Activated naive CD4-positive, alpha-beta T cell treated with anti-CD3 and anti-CD28 coated beads, Interleukin-2, amount 50 U/mL, for 24 hours (primary cell): Measurements from ENCODE around the gene ITCH.

Experiments used
- H3K27ac Mint-ChIP-seq: one replicate; pipeline ENCODE4 v1.8.0; 2021; ENCODE audit warnings: mild to moderate bottlenecking, mixed read lengths
- H3K27me3 Mint-ChIP-seq: one replicate; pipeline ENCODE4 v1.8.0; 2021; ENCODE audit warnings: mixed read lengths
- H3K36me3 Mint-ChIP-seq: one replicate; pipeline ENCODE4 v1.8.0; 2021; ENCODE audit warnings: mixed read lengths
- H3K4me1 Mint-ChIP-seq: one replicate; pipeline ENCODE4 v1.8.0; 2021; ENCODE audit warnings: mixed read lengths
- H3K4me3 Mint-ChIP-seq: one replicate; pipeline ENCODE4 v1.8.0; 2021; ENCODE audit warnings: mild to moderate bottlenecking, mixed read lengths
- H3K9me3 Mint-ChIP-seq: one replicate; pipeline ENCODE4 v1.8.0; 2021; ENCODE audit warnings: mixed read lengths

The ITCH gene

GRCh38 chr20:34528921-34529297 lies 165.8 kb downstream of the ITCH start:
- H3K27me3 Mint-ChIP-seq: no peaks in the 10 kb centered on the region
- H3K36me3 Mint-ChIP-seq: peaks cover 2% of the 10 kb centered on the region
- H3K9me3 Mint-ChIP-seq: no peaks in the 10 kb centered on the region
- H3K4me1 Mint-ChIP-seq: peaks cover 17% of the 10 kb centered on the region
- H3K27ac Mint-ChIP-seq: no peak overlapping the region
- no peak overlapping the region for H3K4me3 Mint-ChIP-seq

GRCh38 chr20:34529742-34530141 lies 166.7 kb downstream of the ITCH start:
- Mint-ChIP-seq H3K9me3 (no peaks in the 10 kb centered on the region), H3K4me1 (peaks cover 9% of the 10 kb centered on the region), H3K27ac (peak overlapping the region; percentile 4), H3K27me3 (no peaks in the 10 kb centered on the region), H3K36me3 (peaks cover 2% of the 10 kb centered on the region), H3K4me3 (no peak overlapping the region)

GRCh38 chr20:34530342-34530741 lies 167.3 kb downstream of the ITCH start:
- Mint-ChIP-seq H3K36me3 (peaks cover 5% of the 10 kb centered on the region), H3K27ac (no peak overlapping the region), H3K27me3 (no peaks in the 10 kb centered on the region), H3K9me3 (no peaks in the 10 kb centered on the region), H3K4me1 (peaks cover 6% of the 10 kb centered on the region), H3K4me3 (no peak overlapping the region)

- Mint-ChIP-seq H3K27me3 (no peaks in the 10 kb centered on the region), H3K9me3 (no peaks in the 10 kb centered on the region), H3K27ac (peak overlapping the region; percentile 53), H3K4me3 (no peak overlapping the region), H3K4me1 (peaks cover 4% of the 10 kb centered on the region), H3K36me3 (peaks cover 6% of the 10 kb centered on the region)
Observed at GRCh38 chr20:34531608-34532265, 168.7 kb downstream of the ITCH start.

- Mint-ChIP-seq H3K9me3 (no peaks in the 10 kb centered on the region), H3K27me3 (no peaks in the 10 kb centered on the region), H3K27ac (no peak overlapping the region), H3K4me3 (no peak overlapping the region), H3K36me3 (peaks cover 9% of the 10 kb centered on the region), H3K4me1 (peaks cover 4% of the 10 kb centered on the region)
Observed at GRCh38 chr20:34532320-34532719, 169.2 kb downstream of the ITCH start.

- H3K27ac Mint-ChIP-seq: no peak overlapping the region
- peaks cover 9% of the 10 kb centered on the region for H3K36me3 Mint-ChIP-seq
- H3K9me3 Mint-ChIP-seq: no peaks in the 10 kb centered on the region
- H3K4me3 Mint-ChIP-seq: no peak overlapping the region
- no peaks in the 10 kb centered on the region for H3K27me3 Mint-ChIP-seq
- peaks cover 4% of the 10 kb centered on the region for H3K4me1 Mint-ChIP-seq
Observed at GRCh38 chr20:34532756-34533155, 169.7 kb downstream of the ITCH start.

- Mint-ChIP-seq H3K4me1 (peaks cover 9% of the 10 kb centered on the region), H3K9me3 (no peaks in the 10 kb centered on the region), H3K4me3 (no peak overlapping the region), H3K27ac (no peak overlapping the region), H3K36me3 (peaks cover 9% of the 10 kb centered on the region), H3K27me3 (no peaks in the 10 kb centered on the region)
Observed at GRCh38 chr20:34534391-34535165, 171.5 kb downstream of the ITCH start.

GRCh38 chr20:34535301-34535840 lies 172.3 kb downstream of the ITCH start:
- no peak overlapping the region for H3K4me3 Mint-ChIP-seq
- H3K27me3 Mint-ChIP-seq: no peaks in the 10 kb centered on the region
- H3K9me3 Mint-ChIP-seq: no peaks in the 10 kb centered on the region
- peaks cover 10% of the 10 kb centered on the region for H3K4me1 Mint-ChIP-seq
- peaks cover 9% of the 10 kb centered on the region for H3K36me3 Mint-ChIP-seq
- H3K27ac Mint-ChIP-seq: no peak overlapping the region

GRCh38 chr20:34535857-34536256 lies 172.8 kb downstream of the ITCH start:
- no peak overlapping the region for H3K27ac Mint-ChIP-seq
- peaks cover 9% of the 10 kb centered on the region for H3K36me3 Mint-ChIP-seq
- no peaks in the 10 kb centered on the region for H3K27me3 Mint-ChIP-seq
- peaks cover 15% of the 10 kb centered on the region for H3K4me1 Mint-ChIP-seq
- H3K4me3 Mint-ChIP-seq: no peak overlapping the region
- no peaks in the 10 kb centered on the region for H3K9me3 Mint-ChIP-seq

GRCh38 chr20:34536798-34537394 lies 173.8 kb downstream of the ITCH start:
- no peak overlapping the region for H3K4me3 Mint-ChIP-seq
- peaks cover 20% of the 10 kb centered on the region for H3K4me1 Mint-ChIP-seq
- H3K27me3 Mint-ChIP-seq: no peaks in the 10 kb centered on the region
- H3K27ac Mint-ChIP-seq: no peak overlapping the region
- H3K9me3 Mint-ChIP-seq: no peaks in the 10 kb centered on the region
- peaks cover 9% of the 10 kb centered on the region for H3K36me3 Mint-ChIP-seq

GRCh38 chr20:34537651-34538050 lies 174.6 kb downstream of the ITCH start:
- Mint-ChIP-seq H3K27me3 (no peaks in the 10 kb centered on the region), H3K36me3 (peaks cover 9% of the 10 kb centered on the region), H3K4me3 (no peak overlapping the region), H3K4me1 (peaks cover 20% of the 10 kb centered on the region), H3K27ac (no peak overlapping the region), H3K9me3 (no peaks in the 10 kb centered on the region)

GRCh38 chr20:34538671-34539123 lies 175.6 kb downstream of the ITCH start:
- peaks cover 20% of the 10 kb centered on the region for H3K4me1 Mint-ChIP-seq
- no peaks in the 10 kb centered on the region for H3K9me3 Mint-ChIP-seq
- peaks cover 9% of the 10 kb centered on the region for H3K36me3 Mint-ChIP-seq
- H3K27ac Mint-ChIP-seq: no peak overlapping the region
- H3K4me3 Mint-ChIP-seq: no peak overlapping the region
- no peaks in the 10 kb centered on the region for H3K27me3 Mint-ChIP-seq

- no peaks in the 10 kb centered on the region for H3K9me3 Mint-ChIP-seq
- peaks cover 29% of the 10 kb centered on the region for H3K4me1 Mint-ChIP-seq
- no peak overlapping the region for H3K4me3 Mint-ChIP-seq
- H3K27me3 Mint-ChIP-seq: no peaks in the 10 kb centered on the region
- H3K36me3 Mint-ChIP-seq: peaks cover 9% of the 10 kb centered on the region
- no peak overlapping the region for H3K27ac Mint-ChIP-seq
Observed at GRCh38 chr20:34539756-34540155, 176.7 kb downstream of the ITCH start.

- Mint-ChIP-seq H3K27ac (peak overlapping the region; percentile 79), H3K36me3 (peaks cover 3% of the 10 kb centered on the region), H3K9me3 (no peaks in the 10 kb centered on the region), H3K4me3 (no peak overlapping the region), H3K4me1 (peaks cover 31% of the 10 kb centered on the region), H3K27me3 (no peaks in the 10 kb centered on the region)
Observed at GRCh38 chr20:34540596-34541263, 177.7 kb downstream of the ITCH start.

- no peak overlapping the region for H3K4me3 Mint-ChIP-seq
- peaks cover 31% of the 10 kb centered on the region for H3K4me1 Mint-ChIP-seq
- H3K36me3 Mint-ChIP-seq: peaks cover 3% of the 10 kb centered on the region
- H3K27me3 Mint-ChIP-seq: no peaks in the 10 kb centered on the region
- H3K27ac Mint-ChIP-seq: peak overlapping the region; percentile 79
- no peaks in the 10 kb centered on the region for H3K9me3 Mint-ChIP-seq
Observed at GRCh38 chr20:34541264-34541901, 178.3 kb downstream of the ITCH start.
